H1 (cell line): ENCODE data around the gene RSPH6A. TPM values are rescaled to one million over a fixed set of nuclear protein-coding genes. Genes with fewer than 3 reads are reported as not detected.

ENCODE experiments used
- ATF3 ChIP-seq: IDR thresholded peaks from 2 replicates; pipeline ENCODE4 v1.6.1; 2011; ENCODE audit warnings: low read depth, mild to moderate bottlenecking, low read length; ENCODE audit not compliant: insufficient read depth
- MAFK ChIP-seq: IDR thresholded peaks from 2 replicates; pipeline ENCODE4 v1.6.1; 2012; ENCODE audit warnings: low read depth, mild to moderate bottlenecking, improper control_type of control experiment, low read length
- SUZ12 ChIP-seq: fragments of 200-600 bp; sonication (generic); IDR thresholded peaks from 2 replicates; pipeline ENCODE4 v1.6.1; 2012; ENCODE audit warnings: mild to moderate bottlenecking, inconsistent platforms, low read length, moderate library complexity, mixed read lengths
- polyA plus RNA-seq, 7 experiments: library from polyadenylated mRNA; depleted of rRNA in 3 of 7; stranded (reverse) in 5 of 7; unstranded in 2 of 7; fragments of >200 nt in 5 of 7; fragments of 200-250 nt in 2 of 7; gene quantifications; 1 replicate in 5 of 7; 2 replicates in 1 of 7; 4 replicates in 1 of 7; pipeline versions ENCODE4 v1.2.1 to v1.2.3, GENCODE V29; 2011 to 2013; ENCODE audit warnings: missing spikeins in 2 of 7, mixed read lengths in 2 of 7
- total RNA-seq: library from RNA; stranded (reverse); fragmentation: NEBNext Ultra II Directional; extraction: Animal tissue kit (Norgen Biotek cat#: 25700); gene quantifications from 2 replicates; pipeline ENCODE4 v1.2.1, GENCODE V29; 2021

Gene RSPH6A
- total and polyA plus RNA-seq, 2 of the 8 experiments (the other 6 are each of a cell fraction or from before 2014, with no cell fraction given): 0.05 to 0.19 TPM

GRCh38 chr19:45784096-45784495, 31.0 kb downstream of the RSPH6A start (continued):
- TF ChIP-seq ATF3: no peak
- no peak for TF ChIP-seq MAFK
- TF ChIP-seq SUZ12: no peak
